HPDE6-E6E7 (cell line): Measurements from ENCODE around the gene DNAJC10.

Source experiments
- DNase-seq: peaks from one replicate; pipeline ENCODE4 v3.0.0; 2011; ENCODE audit warnings: missing footprints; ENCODE audit errors: extremely low spot score

The DNAJC10 gene

GRCh38 chr2:182833084-182833854 lies 117.2 kb downstream of the DNAJC10 start:
- DNase-seq: no peak

GRCh38 chr2:182834293-182834692 lies 118.2 kb downstream of the DNAJC10 start:
- DNase-seq: no peak

GRCh38 chr2:182836451-182836850 lies 120.4 kb downstream of the DNAJC10 start:
- no peak for DNase-seq
